GM13976 (cell line): ENCODE data around the gene TMEM181.

Experiments used
- DNase-seq: peaks from one replicate; pipeline ENCODE4 v3.0.0; 2012; ENCODE audit warnings: low spot score
- in situ Hi-C: fragments of 300-500 bp; cut with MboI; formaldehyde crosslinking; loops from one replicate; pipeline ENCODE4 v1.12.0; 2022; ENCODE audit warnings: low sequenced_read_pairs, mixed read lengths, inconsistent platforms; ENCODE audit not compliant: unreplicated experiment
- TF ChIP-seq, protein P1 (sequence below): IDR thresholded peaks from 2 replicates; pipeline ENCODE4 v1.5.1; 2012; ENCODE audit warnings: borderline replicate concordance, mild to moderate bottlenecking; ENCODE audit not compliant: insufficient read depth; ENCODE audit errors: extremely low read depth, missing control alignments, control extremely low read depth

TMEM181 gene

GRCh38 chr6:158564243-158565121 is 4.6 kb downstream of the TMEM181 start:
- DNase-seq: no peak
- TF ChIP-seq, protein P1, sequence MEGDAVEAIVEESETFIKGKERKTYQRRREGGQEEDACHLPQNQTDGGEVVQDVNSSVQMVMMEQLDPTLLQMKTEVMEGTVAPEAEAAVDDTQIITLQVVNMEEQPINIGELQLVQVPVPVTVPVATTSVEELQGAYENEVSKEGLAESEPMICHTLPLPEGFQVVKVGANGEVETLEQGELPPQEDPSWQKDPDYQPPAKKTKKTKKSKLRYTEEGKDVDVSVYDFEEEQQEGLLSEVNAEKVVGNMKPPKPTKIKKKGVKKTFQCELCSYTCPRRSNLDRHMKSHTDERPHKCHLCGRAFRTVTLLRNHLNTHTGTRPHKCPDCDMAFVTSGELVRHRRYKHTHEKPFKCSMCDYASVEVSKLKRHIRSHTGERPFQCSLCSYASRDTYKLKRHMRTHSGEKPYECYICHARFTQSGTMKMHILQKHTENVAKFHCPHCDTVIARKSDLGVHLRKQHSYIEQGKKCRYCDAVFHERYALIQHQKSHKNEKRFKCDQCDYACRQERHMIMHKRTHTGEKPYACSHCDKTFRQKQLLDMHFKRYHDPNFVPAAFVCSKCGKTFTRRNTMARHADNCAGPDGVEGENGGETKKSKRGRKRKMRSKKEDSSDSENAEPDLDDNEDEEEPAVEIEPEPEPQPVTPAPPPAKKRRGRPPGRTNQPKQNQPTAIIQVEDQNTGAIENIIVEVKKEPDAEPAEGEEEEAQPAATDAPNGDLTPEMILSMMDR: no peak
- in situ Hi-C loops: no loop called here

- in situ Hi-C loops: no loop called here
- TF ChIP-seq, protein P1: no peak
Observed at GRCh38 chr6:158565122-158565429, 5.2 kb downstream of the TMEM181 start.

GRCh38 chr6:158565482-158566040 is 5.7 kb downstream of the TMEM181 start:
- no peak for DNase-seq
- TF ChIP-seq, protein P1: no peak
- in situ Hi-C loops: no loop called here

More at GRCh38 chr6:158565122-158565429, 5.2 kb downstream of the TMEM181 start:
- no peak for DNase-seq

DNA sequence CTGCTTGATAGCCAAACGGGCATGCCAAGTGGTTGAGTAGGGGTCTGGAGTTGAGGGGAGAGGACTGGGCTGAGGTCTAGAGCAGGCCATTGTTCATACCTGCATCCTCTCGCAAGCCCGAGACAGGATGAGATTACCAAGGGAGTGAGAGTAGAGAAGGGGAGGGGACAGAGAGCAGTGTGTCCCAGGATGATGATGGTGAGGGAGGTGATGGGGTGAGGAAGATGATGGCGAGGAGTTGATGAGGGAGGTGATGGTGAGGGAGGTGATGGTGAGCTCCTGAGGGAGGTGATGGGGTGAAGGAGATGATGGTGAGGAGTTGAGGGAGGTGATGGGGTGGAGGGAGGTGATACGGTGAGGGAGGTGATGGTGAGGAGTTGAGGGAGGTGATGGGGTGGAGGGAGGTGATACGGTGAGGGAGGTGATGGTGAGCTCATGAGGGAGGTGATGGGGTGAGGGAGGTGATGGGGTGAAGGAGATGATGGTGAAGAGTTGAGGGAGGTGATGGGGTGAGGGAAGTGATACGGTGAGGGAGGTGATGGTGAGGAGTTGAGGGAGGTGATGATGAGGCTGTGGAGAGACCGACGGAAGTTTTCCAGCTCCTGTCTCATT is 6.4 kb downstream of the TMEM181 start:
- no peak for DNase-seq
- TF ChIP-seq, protein P1: no peak
- in situ Hi-C loops: no loop called here

- in situ Hi-C loops: no loop called here
- DNase-seq: no peak
- TF ChIP-seq, protein P1: no peak
Observed at GRCh38 chr6:158567152-158567551, 7.3 kb downstream of the TMEM181 start.

- no peak for DNase-seq
- TF ChIP-seq, protein P1: no peak
- in situ Hi-C loops: no loop called here
Observed at GRCh38 chr6:158567871-158568401, 8.0 kb downstream of the TMEM181 start.
